ENCODE measurements around the gene RASSF1.
"Not testable (repeated sequence)": the region's sequence is repeated elsewhere in the genome, so short reads cannot be mapped to it uniquely, and the experiment has no call there.

The RASSF1 gene

DNA sequence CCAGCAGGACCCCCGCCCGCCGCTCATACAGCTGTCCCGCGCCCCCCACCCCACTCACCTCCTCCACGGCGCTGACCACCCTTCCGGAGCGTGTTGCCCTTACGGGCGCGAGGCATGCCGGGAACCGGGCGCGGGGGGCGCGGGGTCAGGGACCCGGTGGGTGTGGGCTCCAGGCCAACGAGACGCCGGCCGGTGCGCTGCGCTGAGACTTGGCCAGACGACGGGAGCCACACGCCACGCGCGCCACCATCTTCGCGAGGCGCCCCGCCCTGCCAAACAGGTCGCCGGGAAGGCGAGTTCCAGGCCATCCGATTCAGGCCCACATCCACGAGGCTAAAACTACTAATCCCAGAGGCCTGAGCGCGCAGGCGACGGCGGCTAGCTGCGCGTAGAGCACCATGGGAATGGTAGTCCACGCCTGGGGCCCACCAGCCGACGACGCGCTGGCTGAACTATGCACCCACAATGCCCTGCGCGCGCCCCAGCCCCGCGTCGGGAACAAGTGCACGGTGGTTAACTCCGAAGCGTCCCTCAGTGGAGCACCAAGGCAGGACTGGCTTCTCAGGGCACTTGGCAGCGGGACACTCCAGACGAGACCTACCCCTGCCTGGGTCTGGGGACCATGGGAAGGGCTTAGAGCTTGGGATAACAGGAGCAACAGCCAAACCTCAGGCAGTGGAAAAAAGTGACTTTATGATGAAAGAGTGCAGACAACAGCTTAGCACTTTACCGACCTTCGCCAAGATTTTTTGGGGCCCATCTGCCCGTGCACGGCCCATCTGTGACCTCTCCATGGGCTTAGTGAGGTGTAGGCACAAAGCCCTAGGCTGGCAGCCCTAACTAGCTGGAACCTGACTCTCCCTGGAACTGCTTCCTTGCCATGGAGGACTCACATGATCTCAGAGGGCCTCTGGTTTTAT is 48.2 kb downstream of the RASSF1 start, which contains the start of gene IFRD2:
IFRD2 (minus strand) TSS at position 271 of the 920 bp plus-strand sequence; CDS start at position 116, 155 bp downstream.
- peak within 1 kb of the TSS; percentile 88 for H3K4me3 ChIP-seq (ENCODE audit: low read depth, low read length)
- TF ChIP-seq, protein P1, sequence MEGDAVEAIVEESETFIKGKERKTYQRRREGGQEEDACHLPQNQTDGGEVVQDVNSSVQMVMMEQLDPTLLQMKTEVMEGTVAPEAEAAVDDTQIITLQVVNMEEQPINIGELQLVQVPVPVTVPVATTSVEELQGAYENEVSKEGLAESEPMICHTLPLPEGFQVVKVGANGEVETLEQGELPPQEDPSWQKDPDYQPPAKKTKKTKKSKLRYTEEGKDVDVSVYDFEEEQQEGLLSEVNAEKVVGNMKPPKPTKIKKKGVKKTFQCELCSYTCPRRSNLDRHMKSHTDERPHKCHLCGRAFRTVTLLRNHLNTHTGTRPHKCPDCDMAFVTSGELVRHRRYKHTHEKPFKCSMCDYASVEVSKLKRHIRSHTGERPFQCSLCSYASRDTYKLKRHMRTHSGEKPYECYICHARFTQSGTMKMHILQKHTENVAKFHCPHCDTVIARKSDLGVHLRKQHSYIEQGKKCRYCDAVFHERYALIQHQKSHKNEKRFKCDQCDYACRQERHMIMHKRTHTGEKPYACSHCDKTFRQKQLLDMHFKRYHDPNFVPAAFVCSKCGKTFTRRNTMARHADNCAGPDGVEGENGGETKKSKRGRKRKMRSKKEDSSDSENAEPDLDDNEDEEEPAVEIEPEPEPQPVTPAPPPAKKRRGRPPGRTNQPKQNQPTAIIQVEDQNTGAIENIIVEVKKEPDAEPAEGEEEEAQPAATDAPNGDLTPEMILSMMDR (conservative IDR thresholded peaks at IDR 0.05; ENCODE audit: low read depth, low read length), result no peak
- DNase-seq (ENCODE audit: low read depth), result peak; percentile 99

DNA sequence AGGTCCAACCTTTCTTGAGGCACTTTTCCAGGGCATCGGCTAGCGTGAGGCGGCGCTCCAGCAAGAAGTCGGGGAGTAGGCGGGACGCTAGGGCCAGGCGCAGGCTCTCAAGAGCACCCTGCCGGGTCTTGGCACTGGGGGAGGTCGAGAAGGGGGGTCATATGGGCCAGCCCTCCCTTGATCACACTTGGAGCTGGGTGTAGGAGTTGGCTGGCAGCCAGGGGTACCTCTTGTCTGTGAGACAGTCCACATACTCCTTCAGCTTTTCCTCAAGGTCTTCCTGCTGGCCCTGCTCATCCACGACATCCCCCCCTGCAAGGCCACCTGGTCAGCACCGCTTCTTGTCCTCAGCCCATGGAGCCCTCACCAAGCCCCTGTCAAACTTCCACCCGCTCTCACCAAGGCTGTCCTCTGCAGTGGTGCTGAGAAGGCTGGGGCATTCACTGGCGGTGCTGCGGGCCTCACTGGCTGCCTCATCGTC is 50.4 kb downstream of the RASSF1 start:
- TF ChIP-seq, protein P1 (conservative IDR thresholded peaks at IDR 0.05; ENCODE audit: low read depth, low read length), result no peak
- DNase-seq (ENCODE audit: low read depth), result no peak
- H3K4me3 ChIP-seq (ENCODE audit: low read depth, low read length), result no peak overlapping the region

DNA sequence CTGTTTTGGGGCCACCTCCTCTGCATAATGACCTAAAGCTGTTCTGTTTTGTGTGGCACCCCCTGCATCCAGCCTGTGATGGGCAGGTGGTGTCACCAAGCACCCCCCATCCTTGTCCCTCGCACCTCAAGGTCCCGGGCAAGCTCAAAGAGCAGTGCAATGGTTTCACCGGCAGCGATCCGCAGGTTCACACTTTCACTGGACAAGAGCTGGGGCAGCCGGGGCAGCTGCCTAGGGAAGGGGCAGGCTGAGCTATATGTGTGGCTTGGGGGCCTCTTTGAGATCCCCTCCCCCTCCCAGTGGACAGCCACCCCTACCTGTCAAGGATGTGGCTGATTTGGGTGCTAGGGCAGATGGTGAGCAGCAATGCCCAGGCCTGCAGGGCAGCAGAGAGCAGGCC is 51.5 kb downstream of the RASSF1 start:
- no peak for DNase-seq (ENCODE audit: low read depth)
- no peak overlapping the region for H3K4me3 ChIP-seq (ENCODE audit: low read depth, low read length)
- TF ChIP-seq, protein P1 (conservative IDR thresholded peaks at IDR 0.05; ENCODE audit: low read depth, low read length), result no peak

DNA sequence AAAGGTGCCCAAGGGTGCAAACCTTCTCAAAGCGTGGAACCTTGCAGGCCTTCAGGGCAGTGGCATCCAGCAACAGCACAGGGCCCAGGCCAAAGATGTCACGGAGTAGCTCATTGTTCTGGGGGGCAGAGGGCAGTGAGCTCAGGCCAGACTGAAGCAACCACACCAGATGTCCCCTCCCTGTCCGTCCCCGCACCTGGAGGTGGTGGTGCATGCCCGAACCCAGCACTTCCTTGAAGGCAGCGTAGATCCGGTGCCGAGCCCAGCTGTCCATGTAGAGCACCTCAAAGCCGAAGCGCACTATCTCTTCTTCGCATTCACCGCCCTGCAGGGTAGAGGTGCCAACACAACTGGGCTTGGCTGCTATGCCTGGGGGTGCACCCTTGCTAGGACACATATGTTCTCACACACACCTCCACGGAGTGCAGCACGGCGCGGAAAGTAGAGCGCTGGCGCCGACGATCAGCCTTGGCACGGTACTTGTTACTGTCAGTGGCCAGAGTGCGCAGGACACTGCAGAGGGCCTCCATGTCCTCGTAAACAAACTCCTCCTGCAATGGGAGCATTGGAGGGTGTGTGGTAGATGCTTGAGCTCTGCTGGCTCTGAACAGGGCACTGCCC is 52.1 kb downstream of the RASSF1 start:
- no peak for DNase-seq (ENCODE audit: low read depth)
- no peak overlapping the region for H3K4me3 ChIP-seq (ENCODE audit: low read depth, low read length)
- TF ChIP-seq, protein P1 (conservative IDR thresholded peaks at IDR 0.05; ENCODE audit: low read depth, low read length), result no peak

DNA sequence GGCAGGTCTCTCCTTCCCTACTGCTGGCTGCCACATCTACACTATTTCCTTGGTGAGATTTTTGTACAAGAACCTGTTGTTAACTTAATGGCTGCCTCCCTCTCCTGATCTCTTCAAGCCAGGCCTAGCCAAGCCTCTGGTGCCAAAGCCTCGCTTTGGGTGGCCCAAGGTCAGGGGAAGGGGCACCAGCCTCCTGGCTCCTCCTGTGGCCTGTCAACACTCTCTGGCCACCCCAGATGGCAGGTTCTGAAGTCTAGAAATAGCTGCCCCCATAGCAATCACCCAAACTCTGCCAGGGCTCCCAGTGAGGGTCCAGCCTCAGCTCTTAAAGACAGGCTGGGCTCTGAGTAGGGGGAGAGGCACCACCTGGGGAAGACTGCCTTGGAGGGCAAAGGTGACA is 53.4 kb downstream of the RASSF1 start:
- DNase-seq (ENCODE audit: low read depth), result no peak
- H3K4me3 ChIP-seq (ENCODE audit: low read depth, low read length), result no peak overlapping the region
- TF ChIP-seq, protein P1 (conservative IDR thresholded peaks at IDR 0.05; ENCODE audit: low read depth, low read length), result no peak

DNA sequence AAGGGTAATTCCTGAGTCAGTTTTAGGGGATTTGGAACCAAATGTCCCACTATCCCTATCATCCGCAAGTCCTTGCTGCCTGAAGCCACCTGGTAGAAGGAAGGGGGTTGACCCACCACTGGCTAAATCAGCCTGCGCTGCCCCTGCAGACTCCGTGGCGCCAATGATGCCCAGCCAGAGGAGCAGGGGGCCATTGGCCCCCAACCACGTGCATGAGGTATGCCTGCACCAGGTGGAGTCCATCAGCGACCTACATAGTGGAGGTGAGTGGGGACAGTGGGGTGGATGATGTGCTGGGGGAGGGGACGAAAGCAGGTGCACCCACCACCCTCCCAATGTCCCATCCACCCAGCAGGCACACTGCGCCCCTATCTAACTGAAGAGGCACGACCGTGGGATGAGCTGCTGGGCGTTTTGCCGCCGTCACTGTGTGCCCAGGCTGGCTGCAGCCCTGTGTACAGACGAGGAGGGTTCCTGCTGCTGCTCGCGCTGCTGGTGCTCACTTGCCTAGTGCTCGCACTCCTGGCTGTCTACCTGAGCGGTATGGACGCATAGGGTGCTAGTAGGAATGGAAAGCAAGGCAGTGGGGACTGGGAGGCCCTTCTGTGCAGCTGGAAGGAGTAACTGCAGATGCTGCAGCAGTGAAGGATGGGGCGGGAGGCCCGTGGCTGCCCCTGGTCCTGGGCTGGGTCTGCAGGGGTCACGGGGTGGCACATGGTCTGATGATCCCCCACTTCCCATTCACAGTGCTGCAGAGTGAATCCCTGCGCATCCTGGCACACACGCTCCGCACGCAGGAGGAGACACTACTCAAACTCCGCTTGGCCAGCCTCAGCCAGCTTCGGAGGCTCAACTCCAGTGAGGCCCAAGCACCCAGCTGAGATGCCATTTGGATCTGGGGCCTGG is 54.1 kb downstream of the RASSF1 start:
- H3K4me3 ChIP-seq (ENCODE audit: low read depth, low read length), result no peak overlapping the region
- no peak for DNase-seq (ENCODE audit: low read depth)
- TF ChIP-seq, protein P1 (conservative IDR thresholded peaks at IDR 0.05; ENCODE audit: low read depth, low read length), result no peak

DNA sequence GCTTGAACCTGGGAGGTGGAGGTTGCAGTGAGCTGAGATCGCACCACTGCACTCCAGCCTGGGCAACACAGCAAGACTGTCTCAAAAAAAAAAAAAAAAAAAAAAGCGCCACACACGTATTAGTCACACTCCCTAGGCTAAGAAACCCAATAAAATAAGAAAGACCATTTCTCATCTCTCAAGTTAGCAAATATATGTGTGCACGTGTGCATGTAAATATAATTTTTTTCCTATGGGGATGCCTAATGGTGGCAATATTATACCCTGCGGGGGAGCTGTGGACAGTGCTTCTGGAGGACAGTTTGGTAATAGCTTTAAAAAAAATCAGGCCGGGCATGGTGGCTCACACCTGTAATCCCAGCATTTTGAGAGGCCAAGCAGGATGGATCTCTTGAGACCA is 56.5 kb downstream of the RASSF1 start:
- DNase-seq (ENCODE audit: low read depth); H3K4me3 ChIP-seq (ENCODE audit: low read depth, low read length): not testable (repeated sequence)

Data from choroid plexus epithelial cell (primary cell).